Bronchus fibroblast of lung (primary cell): ENCODE measurements around the gene KRT71. TPM values are rescaled to one million over a fixed set of nuclear protein-coding genes. Genes with fewer than 3 reads are reported as not detected.

Experiments used
- total RNA-seq: library from RNA; depleted of rRNA; stranded (reverse); fragments of >200 nt; gene quantifications from 2 replicates; pipeline ENCODE4 v1.2.3, GENCODE V29; 2015

Gene KRT71
- total RNA-seq, result not detected in 2 replicates

GRCh38 chr12:52552681-52553195 is at the start of gene KRT71:
Gene KRT71, minus strand, starts transcription at chr12:52553145. Its CDS starts 68 bp downstream, at chr12:52553077.

GRCh38 chr12:52600941-52601481 is 48.1 kb upstream of the KRT71 start, which contains the start of gene KRT72:
Gene KRT72, minus strand, starts transcription at chr12:52601463. Its CDS starts 11 bp downstream, at chr12:52601452.

GRCh38 chr12:52573743-52574142 is 20.8 kb upstream of the KRT71 start, which contains the start of gene KRT74:
Gene KRT74, minus strand, starts transcription at chr12:52573843. Its CDS starts 66 bp downstream, at chr12:52573777.

GRCh38 chr12:52519826-52520662 is 32.9 kb downstream of the KRT71 start, which contains the start of gene KRT5:
Gene KRT5, minus strand, starts transcription at chr12:52520394. Its CDS starts 98 bp downstream, at chr12:52520296.

Other genes with a start within 250 kb of the KRT71 start
- not detected in 2 replicates for gene KRT83, start 231.7 kb downstream of the KRT71 start, total RNA-seq
- gene KRT85, start 185.7 kb downstream of the KRT71 start, total RNA-seq, result not detected in 2 replicates
- gene KRT84, start 167.5 kb downstream of the KRT71 start, total RNA-seq, result not detected in 2 replicates
- not detected in 2 replicates for gene KRT82, start 146.8 kb downstream of the KRT71 start, total RNA-seq
- gene KRT75, start 118.8 kb downstream of the KRT71 start, total RNA-seq, result not detected in 2 replicates
- not detected in 2 replicates for gene KRT6B, start 101.0 kb downstream of the KRT71 start, total RNA-seq
- not detected in 2 replicates for gene KRT6C, start 79.3 kb downstream of the KRT71 start, total RNA-seq
- 0.17 and 0.30 TPM in 2 replicates for gene KRT6A, start 59.9 kb downstream of the KRT71 start, total RNA-seq
- 0.17 TPM in 1 of 2 replicates, not detected in the other for gene KRT5, start 32.8 kb downstream of the KRT71 start, total RNA-seq
- not detected in 2 replicates for gene KRT74, start 20.7 kb upstream of the KRT71 start, total RNA-seq
- not detected in 2 replicates for gene KRT72, start 48.3 kb upstream of the KRT71 start, total RNA-seq
- gene KRT73, start 65.4 kb upstream of the KRT71 start, total RNA-seq, result not detected in 2 replicates
- not detected in 2 replicates for gene KRT2, start 99.1 kb upstream of the KRT71 start, total RNA-seq
- not detected in 2 replicates for gene KRT1, start 127.3 kb upstream of the KRT71 start, total RNA-seq
- gene KRT77, start 150.4 kb upstream of the KRT71 start, total RNA-seq, result not detected in 2 replicates
- not detected in 2 replicates for gene KRT76, start 224.2 kb upstream of the KRT71 start, total RNA-seq
- not detected in 2 replicates for gene KRT3, start 243.0 kb upstream of the KRT71 start, total RNA-seq